PFSK-1 (cell line): ENCODE results near the gene RIMKLA.

Experiments
- FOXP2 ChIP-seq: optimal IDR thresholded peaks from 2 replicates; pipeline ENCODE3; 2011; ENCODE audit warnings: borderline replicate concordance, control low read depth, inconsistent platforms; ENCODE audit not compliant: insufficient read depth; ENCODE audit errors: extremely low read length, extremely low read depth
- POLR2AphosphoS5 ChIP-seq: IDR thresholded peaks from 2 replicates; pipeline ENCODE4 v1.6.1; 2012; ENCODE audit warnings: low read depth, mild to moderate bottlenecking, control low read depth, low read length, moderate library complexity
- REST ChIP-seq, 2 experiments: IDR thresholded peaks; 2 replicates each; pipeline versions ENCODE4 v1.6.1 to v1.8.0; 2011 to 2012; ENCODE audit warnings: low read depth in 2 of 2, low read length in 2 of 2, control low read depth in 1 of 2, inconsistent platforms in 1 of 2, mild to moderate bottlenecking in 1 of 2, moderate library complexity in 1 of 2; ENCODE audit not compliant: insufficient read depth in 1 of 2
- SIN3A ChIP-seq: IDR thresholded peaks from 2 replicates; pipeline ENCODE4 v1.6.1; 2012; ENCODE audit warnings: mild to moderate bottlenecking, low read length, moderate library complexity, borderline replicate concordance; ENCODE audit not compliant: insufficient read depth
- TAF1 ChIP-seq: IDR thresholded peaks from 2 replicates; pipeline ENCODE4 v1.6.1; 2012; ENCODE audit warnings: low read length, control low read depth, borderline replicate concordance; ENCODE audit not compliant: insufficient read depth

DNA sequence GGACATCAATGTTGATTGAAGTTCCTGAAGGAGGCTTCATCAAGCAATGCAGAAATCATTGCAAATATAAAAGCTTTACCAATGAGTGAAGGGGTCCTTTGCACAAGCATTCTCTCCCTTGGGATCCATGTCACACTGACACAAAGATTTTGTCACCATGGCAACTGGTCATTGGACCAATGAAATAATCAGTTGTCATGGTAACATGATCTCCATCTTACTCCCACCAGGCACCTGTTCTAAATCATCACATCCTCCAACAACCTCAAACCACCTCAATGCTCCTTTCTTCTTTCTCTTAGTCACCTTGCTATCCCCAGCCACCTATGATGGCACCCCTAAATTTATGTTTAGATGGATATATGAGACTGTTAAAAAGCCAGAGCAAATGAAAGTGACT is 32.1 kb upstream of the RIMKLA start:
- TF ChIP-seq SIN3A (no peak), TAF1 (no peak), REST (IDR thresholded peaks at IDR 0.05; ENCODE audit: insufficient read depth in 1 of 2, low read depth in 2 of 2, low read length in 2 of 2) (no peak), POLR2AphosphoS5 (no peak), FOXP2 (no peak)
